Heart right ventricle (tissue), 16 donors: Measurements from ENCODE around the gene GPANK1. TPM values are rescaled to one million over a fixed set of nuclear protein-coding genes. Genes with fewer than 3 reads are reported as not detected.
A peak's percentile ranks its signal among the peaks of the same experiment; 100 is the strongest.

Experiments
- ATAC-seq, 8 donors: fragments of 200-7000 bp; cut with Tn5 transposase; one replicate each; pipeline ENCODE4 v1.9.1; 2020; ENCODE audit warnings: mild to moderate bottlenecking in 8 of 8, moderate library complexity in 8 of 8, moderate number of reproducible peaks in 1 of 8
- DNase-seq, 2 donors: peaks; one replicate each; pipeline ENCODE4 v3.0.0-alpha.2; 2020
- H3K27ac ChIP-seq, 10 donors: fragments of 200-600 bp; sonication (generic) in 2 of 10; one replicate each; pipeline versions ENCODE4 v1.5.0 to v1.8.0; 2020 to 2022; ENCODE audit warnings: mild to moderate bottlenecking in 3 of 10
- H3K27me3 ChIP-seq, 7 donors: fragments of 200-600 bp; one replicate each; pipeline ENCODE4 v1.8.0; 2021 to 2022; ENCODE audit warnings: mild to moderate bottlenecking in 2 of 7
- H3K36me3 ChIP-seq, 9 donors: fragments of 200-600 bp; sonication (generic) in 1 of 9; one replicate each; pipeline versions ENCODE4 v1.5.0 to v1.8.0; 2020 to 2022; ENCODE audit warnings: mild to moderate bottlenecking in 2 of 9
- H3K4me1 ChIP-seq, 9 donors: fragments of 200-600 bp; sonication (generic) in 1 of 9; one replicate each; pipeline versions ENCODE4 v1.5.0 to v1.8.0; 2020 to 2022; ENCODE audit warnings: mild to moderate bottlenecking in 4 of 9
- H3K4me3 ChIP-seq, 10 donors: fragments of 200-600 bp; sonication (generic) in 2 of 10; one replicate each; pipeline versions ENCODE4 v1.5.0 to v1.8.0; 2020 to 2022; ENCODE audit warnings: mild to moderate bottlenecking in 7 of 10, moderate library complexity in 2 of 10
- H3K9me3 ChIP-seq, 11 donors: fragments of 200-600 bp in 10 of 11; sonication (generic) in 2 of 11; one replicate each; pipeline versions ENCODE4 v1.5.0 to v1.8.0; 2013 to 2022; ENCODE audit warnings: mild to moderate bottlenecking in 2 of 11, control low read depth in 1 of 11, moderate library complexity in 1 of 11
- CTCF ChIP-seq, 9 donors: fragments of 200-600 bp; sonication (generic) in 2 of 9; IDR thresholded peaks; one replicate each; pipeline versions ENCODE4 v1.5.0 to v1.8.0; 2021 to 2022; ENCODE audit warnings: antibody characterized with exemption in 9 of 9, mild to moderate bottlenecking in 5 of 9, moderate library complexity in 1 of 9
- WGBS, 2 donors: extraction: QIAGEN DNeasy Blood & Tissue Kit; methylation state at CpG; one replicate each; pipeline ENCODE4 v1.1.7; 2013; ENCODE audit warnings: inconsistent platforms in 1 of 2; 5-methylcytosine and 5-hydroxymethylcytosine counted together
- intact Hi-C, 10 donors: fragments of 100-400 bp; cut with DNase I; formaldehyde crosslinking; loops; one replicate each; pipeline versions ENCODE4 v1.11.1 to v1.14.2; 2022
- polyA plus RNA-seq, 2 donors: library from polyadenylated mRNA; stranded (reverse); fragments of 200-250 nt; gene quantifications; one replicate each; pipeline ENCODE4 v1.2.3, GENCODE V29; 2013
- total RNA-seq, 10 donors: library from RNA; stranded (reverse); fragmentation: NEBNext Ultra II Directional in 3 of 10; extraction: Animal tissue kit (Norgen Biotek cat#: 25700) in 3 of 10; gene quantifications; one replicate each; pipeline versions ENCODE4 v1.2.1 to v1.2.4, GENCODE V29; 2021 to 2023
- donor health status: Arrhythmogenic right ventricular cardiomyopathy.
- donor health status: ischemic (EF 13 %, LVEDD 7.1; RV severe dilation, severe dysfunction).
- donor health status: healthy with polysubstance abuse.
- donor health status: DM: no; HTN: yes; CAD: no.
- donor health status: DM: no; HTN: no; CAD: no.
- donor health status: ischemic (EF 25% LVEDD 6.9; RV normal size, moderate dysfunction).
- donor health status: ischemic (EF 25% LVEDD 5.7; RV mildly dilated, moderate dysfunction).
- donor health status: healthy.
- donor health status: DM: yes; HTN: yes; CAD: no.
- donor health status: Ischemic cardiomyopathy.
- donor health status: ischemic (EF 35%, LVEDD 5.7; RV mildly dilated, moderate dysfunction).
- donor health status: nonischemic (EF 11% LVEDD 7.7; RV severe dilation, severe dysfunction).
- donor health status: DM: yes; HTN: yes; CAD: no.
- donor health status: PGD.
- donor health status: ischemic (EF 29% LVEDD 5.4; RV normal size, mild dysfunction).
- donor health status: nonischemic (EF 23%, LVEDD 6.1; RV moderate dilation, normal function).

GPANK1 gene
- total and polyA plus RNA-seq, 12 donors = 14.5 to 23.8 (median 18.2) TPM

GRCh38 chr6:31617010-31617409 lies 47.8 kb downstream of the GPANK1 start:
- no peak for TF ChIP-seq CTCF (IDR thresholded peaks at IDR 0.05)
- ATAC-seq = no peak
- no peak overlapping the region for H3K27ac ChIP-seq
- peaks cover 0 to 21% (median 13%) of the 10 kb centered on the region in 9 donors for H3K4me1 ChIP-seq
- 93% methylated on average over 2 of the region's 2 CpGs for WGBS, 2 donors
- DNase-seq = no peak
- H3K4me3 ChIP-seq = no peak overlapping the region
- H3K27me3 ChIP-seq = no peaks in the 10 kb centered on the region
- H3K36me3 ChIP-seq = no peaks in the 10 kb centered on the region
- no peaks in the 10 kb centered on the region for H3K9me3 ChIP-seq
- intact Hi-C loops = loop anchor here in 2 of 10 donors (5.0 kb wide), 1 partner anchor 70 kb away; the partner anchor contains the start of genes ATP6V1G2 (in 2 of the 2) and NFKBIL1 (in 2 of the 2)

GRCh38 chr6:31615748-31616147 lies 49.0 kb downstream of the GPANK1 start:
- no peak for TF ChIP-seq CTCF (IDR thresholded peaks at IDR 0.05)
- no peaks in the 10 kb centered on the region for H3K9me3 ChIP-seq
- H3K27ac ChIP-seq = peak overlapping the region in 5 of 10 donors; percentile 26 to 86 (median 37)
- no peaks in the 10 kb centered on the region for H3K27me3 ChIP-seq
- no peak for ATAC-seq
- peaks cover 0 to 13% (median 5%) of the 10 kb centered on the region in 9 donors for H3K4me1 ChIP-seq
- intact Hi-C loops = loop anchor here in 2 of 10 donors (5.0 kb wide), 1 partner anchor 68 kb away; the partner anchor contains the start of genes ATP6V1G2 (in 2 of the 2) and NFKBIL1 (in 2 of the 2)
- no peak for DNase-seq
- H3K4me3 ChIP-seq = peak overlapping the region in 6 of 10 donors; percentile 19 to 49 (median 28)
- WGBS, 2 donors = 64 to 72% methylated on average over 7 of the region's 7 CpGs
- H3K36me3 ChIP-seq = no peaks in the 10 kb centered on the region

DNA sequence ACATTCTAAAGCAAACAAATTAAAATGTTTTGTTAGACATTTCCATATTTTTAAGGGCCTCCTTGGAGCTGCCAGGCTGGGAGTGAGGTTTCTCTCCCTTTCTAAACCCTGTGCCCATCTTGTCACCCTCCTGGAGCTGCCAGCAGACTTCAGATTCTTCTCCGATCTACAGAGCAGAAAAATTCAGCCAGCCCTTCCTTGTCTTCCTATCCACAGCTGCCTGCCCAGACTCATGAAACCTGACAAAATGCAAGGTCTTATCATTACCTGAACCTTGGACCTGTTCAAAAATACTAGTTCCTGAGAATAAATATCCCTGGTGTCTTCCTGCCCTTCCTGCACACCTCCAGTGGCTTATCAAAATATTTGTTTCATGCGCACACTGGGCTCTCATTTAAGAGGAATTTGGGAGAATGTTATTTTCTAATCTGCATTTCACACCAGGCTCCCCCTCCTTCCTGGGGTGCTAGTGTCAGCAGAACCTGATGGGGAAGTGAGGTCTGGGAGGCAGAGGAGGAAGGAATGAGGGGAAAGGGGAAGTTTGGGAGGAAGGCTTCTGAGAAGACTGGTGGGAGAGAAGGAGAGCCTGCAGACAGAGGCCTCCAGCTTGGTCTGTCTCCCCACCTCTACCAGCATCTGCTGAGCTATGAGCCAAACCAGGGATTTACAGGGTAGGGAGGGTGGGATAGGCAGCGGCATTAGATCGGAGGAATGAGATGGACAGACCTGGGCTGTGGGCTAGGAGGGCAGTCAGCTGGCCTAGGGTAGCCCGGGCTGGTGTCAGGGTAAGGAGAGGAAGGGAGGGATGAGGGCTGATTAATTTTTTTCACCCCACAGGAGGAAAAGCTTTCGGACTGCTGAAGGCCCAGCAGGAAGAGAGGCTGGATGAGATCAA lies 49.9 kb downstream of the GPANK1 start, which contains the start of gene AIF1:
Gene AIF1 (plus strand): TSS at position 551 of the 895 bp plus-strand sequence. CDS start 96 bp downstream, at position 647.
- Histone ChIP-seq H3K36me3 (no peaks in the 10 kb centered on the region), H3K4me1 (peaks cover 0 to 13% (median 5%) of the 10 kb centered on the region in 9 donors), H3K4me3 (peak within 1 kb of the TSS in 6 of 10 donors; percentile 19 to 49 (median 28)), H3K27ac (peak within 1 kb of the TSS in 5 of 10 donors; percentile 26 to 86 (median 37)), H3K27me3 (no peaks in the 10 kb centered on the region), H3K9me3 (no peaks in the 10 kb centered on the region)
- ATAC-seq = peak in 2 of 8 donors; percentile 26 to 31
- intact Hi-C loops = loop anchor here in 2 of 10 donors (5.0 kb wide), 1 partner anchor 68 kb away; the partner anchor contains the start of genes ATP6V1G2 (in 2 of the 2) and NFKBIL1 (in 2 of the 2)
- TF ChIP-seq CTCF (IDR thresholded peaks at IDR 0.05) = no peak
- no peak for DNase-seq
- WGBS, 2 donors = 62 to 74% methylated on average over 6 of the region's 6 CpGs

DNA sequence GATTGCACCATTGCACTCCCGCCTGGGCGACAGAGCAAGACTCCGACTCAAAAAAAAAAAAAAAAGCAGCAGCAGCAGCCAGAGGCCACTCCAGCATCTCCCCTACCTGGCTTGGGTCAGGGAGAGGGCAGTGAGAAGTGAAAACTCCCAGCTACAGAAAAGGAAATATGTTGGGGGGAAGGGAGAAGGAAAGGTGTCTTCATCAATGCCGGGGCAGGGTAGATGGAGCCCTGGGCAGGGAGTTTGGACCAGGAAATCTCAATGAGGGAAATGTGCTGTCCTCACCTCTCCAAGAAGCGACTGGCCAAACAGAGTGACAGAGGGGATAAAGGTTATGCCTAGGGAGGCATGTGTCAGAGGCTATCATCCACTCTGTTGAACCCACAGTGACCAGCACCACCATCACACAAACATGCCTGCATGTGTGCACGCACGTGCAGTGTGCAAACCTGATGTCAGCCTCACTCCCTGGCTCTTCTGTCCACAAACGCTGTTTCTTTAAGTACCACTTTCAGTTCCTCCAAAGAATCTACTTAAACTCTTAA lies 50.6 kb downstream of the GPANK1 start:
- Histone ChIP-seq H3K27ac (peak overlapping the region in 1 of 10 donors; percentile 86), H3K4me1 (peaks cover 0 to 7% (median under 1%) of the 10 kb centered on the region in 9 donors), H3K27me3 (no peaks in the 10 kb centered on the region), H3K36me3 (no peaks in the 10 kb centered on the region), H3K4me3 (peak overlapping the region in 1 of 10 donors; percentile 49), H3K9me3 (no peaks in the 10 kb centered on the region)
- DNase-seq (no peak), ATAC-seq (peak in 2 of 8 donors; percentile 42 to 52)
- 78 to 81% methylated on average over 8 of the region's 8 CpGs for WGBS, 2 donors
- intact Hi-C loops = no loop called here
- TF ChIP-seq CTCF (IDR thresholded peaks at IDR 0.05) = no peak
